Gastrocnemius medialis (tissue), 4 donors: ENCODE measurements around the gene SPDYE5. TPM values are rescaled to one million over a fixed set of nuclear protein-coding genes. Genes with fewer than 3 reads are reported as not detected.

Experiments used
- ATAC-seq, 2 donors: fragments of 150-250 bp; one replicate each; pipeline ENCODE4 v1.9.1; 2016
- DNase-seq, 2 donors: peaks; one replicate each; pipeline ENCODE4 v3.0.0-alpha.2; 2019
- H3K27ac ChIP-seq, 4 donors: fragments of 200-600 bp; sonication (generic); 1 replicate in 1 of 4; 2 replicates in 3 of 4; pipeline ENCODE4 v1.5.1; 2016 to 2018; ENCODE audit warnings: mild to moderate bottlenecking in 2 of 4, moderate library complexity in 1 of 4
- H3K27me3 ChIP-seq, 3 donors: fragments of 200-600 bp; sonication (generic) in 2 of 3; 1 replicate in 1 of 3; 2 replicates in 2 of 3; pipeline versions ENCODE4 v1.5.1 to v1.6.0; 2016 to 2019; ENCODE audit warnings: mild to moderate bottlenecking in 1 of 3, moderate library complexity in 1 of 3
- H3K36me3 ChIP-seq, 2 donors: fragments of 200-600 bp; sonication (generic) in 1 of 2; one replicate each; pipeline ENCODE4 v1.5.1; 2017 to 2018
- H3K4me1 ChIP-seq, 2 donors: fragments of 200-600 bp; sonication (generic) in 1 of 2; one replicate each; pipeline ENCODE4 v1.5.1; 2016 to 2017; ENCODE audit warnings: mild to moderate bottlenecking in 2 of 2
- H3K4me3 ChIP-seq, 4 donors: fragments of 200-600 bp; sonication (generic) in 3 of 4; 1 replicate in 1 of 4; 2 replicates in 3 of 4; pipeline ENCODE4 v1.5.1; 2016 to 2019; ENCODE audit warnings: mild to moderate bottlenecking in 2 of 4
- H3K9me3 ChIP-seq, 3 donors: fragments of 200-600 bp; sonication (generic) in 2 of 3; 1 replicate in 1 of 3; 2 replicates in 2 of 3; pipeline ENCODE4 v1.5.1; 2016 to 2019
- POLR2A ChIP-seq, 2 donors: fragments of 450-650 bp; IDR thresholded peaks; one replicate each; pipeline ENCODE4 v1.6.1; 2017; ENCODE audit warnings: antibody characterized with exemption in 2 of 2, mild to moderate bottlenecking in 2 of 2, moderate library complexity in 2 of 2
- in situ Hi-C, 4 donors: fragments of 200-750 bp; cut with MboI; loops; one replicate each; pipeline versions ENCODE4 v1.15.0 to v1.8.0; 2017; ENCODE audit warnings: low sequenced_read_pairs in 4 of 4
- intact Hi-C: fragments of 100-400 bp; cut with DNase I; formaldehyde crosslinking; loops from one replicate; pipeline ENCODE4 v1.15.1; 2023; ENCODE audit warnings: low total_unique reads
- total RNA-seq, 4 donors: library from RNA; depleted of rRNA; stranded (reverse); fragments of >200 nt; gene quantifications; one replicate each; pipeline versions ENCODE4 v1.1.0 to v1.2.3, GENCODE V29; 2016
- TF ChIP-seq, protein P1 (sequence below), 5 experiments: fragments of 450-650 bp in 3 of 5; fragments of 200-600 bp in 2 of 5; sonication (generic) in 2 of 5; IDR thresholded peaks in 4 of 5; conservative IDR thresholded peaks in 1 of 5; 1 replicate in 4 of 5; 2 replicates in 1 of 5; pipeline ENCODE4 v1.5.1; 2016 to 2019; ENCODE audit warnings: antibody characterized with exemption in 5 of 5, mild to moderate bottlenecking in 3 of 5, moderate library complexity in 3 of 5

SPDYE5 gene
- total RNA-seq, 4 donors from 2014 or later: not detected

DNA sequence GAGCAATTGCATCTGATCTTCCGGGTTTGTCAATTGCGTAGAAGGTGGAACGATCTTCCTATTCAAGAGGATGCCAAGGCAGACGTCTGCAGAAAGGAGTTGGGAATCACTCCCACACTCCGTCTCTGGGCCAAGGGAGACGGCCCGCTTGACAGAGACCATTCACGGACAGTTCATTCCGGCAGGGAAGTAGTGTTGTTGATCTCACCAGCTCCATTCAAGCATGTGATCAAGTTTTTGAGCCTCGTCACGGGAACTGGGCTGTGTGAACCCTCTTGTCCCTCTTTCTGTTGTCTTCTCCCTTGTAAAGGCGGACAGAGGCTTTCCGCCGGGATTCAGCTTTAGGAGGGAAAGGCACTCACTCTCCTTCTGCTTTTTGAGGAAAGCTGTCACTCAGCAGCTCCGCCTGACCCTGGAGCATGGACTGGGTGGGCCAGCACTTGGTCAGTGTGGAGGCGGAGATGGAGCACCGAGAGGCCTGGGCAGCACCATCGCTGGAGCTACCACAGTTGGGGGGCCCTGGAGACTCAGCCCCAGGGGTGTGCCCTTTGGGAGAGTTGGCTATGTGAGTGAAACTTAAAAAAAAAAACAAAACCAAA lies 44.9 kb downstream of the SPDYE5 start:
- no peak overlapping the region for H3K27ac ChIP-seq
- no peak for TF ChIP-seq POLR2A (IDR thresholded peaks at IDR 0.05)
- TF ChIP-seq, protein P1, sequence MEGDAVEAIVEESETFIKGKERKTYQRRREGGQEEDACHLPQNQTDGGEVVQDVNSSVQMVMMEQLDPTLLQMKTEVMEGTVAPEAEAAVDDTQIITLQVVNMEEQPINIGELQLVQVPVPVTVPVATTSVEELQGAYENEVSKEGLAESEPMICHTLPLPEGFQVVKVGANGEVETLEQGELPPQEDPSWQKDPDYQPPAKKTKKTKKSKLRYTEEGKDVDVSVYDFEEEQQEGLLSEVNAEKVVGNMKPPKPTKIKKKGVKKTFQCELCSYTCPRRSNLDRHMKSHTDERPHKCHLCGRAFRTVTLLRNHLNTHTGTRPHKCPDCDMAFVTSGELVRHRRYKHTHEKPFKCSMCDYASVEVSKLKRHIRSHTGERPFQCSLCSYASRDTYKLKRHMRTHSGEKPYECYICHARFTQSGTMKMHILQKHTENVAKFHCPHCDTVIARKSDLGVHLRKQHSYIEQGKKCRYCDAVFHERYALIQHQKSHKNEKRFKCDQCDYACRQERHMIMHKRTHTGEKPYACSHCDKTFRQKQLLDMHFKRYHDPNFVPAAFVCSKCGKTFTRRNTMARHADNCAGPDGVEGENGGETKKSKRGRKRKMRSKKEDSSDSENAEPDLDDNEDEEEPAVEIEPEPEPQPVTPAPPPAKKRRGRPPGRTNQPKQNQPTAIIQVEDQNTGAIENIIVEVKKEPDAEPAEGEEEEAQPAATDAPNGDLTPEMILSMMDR (IDR thresholded peaks at IDR 0.05 in 4 of 5, conservative IDR thresholded peaks at IDR 0.05 in 1 of 5): no peak
- in situ Hi-C loops (no loop called here), intact Hi-C loops (no loop called here)
- ATAC-seq: no peak
- no peak overlapping the region for H3K4me3 ChIP-seq
- no peaks in the 10 kb centered on the region for H3K9me3 ChIP-seq
- H3K4me1 ChIP-seq: no peaks in the 10 kb centered on the region
- no peak for DNase-seq
- H3K27me3 ChIP-seq: no peaks in the 10 kb centered on the region
- peaks cover 0 to 32% of the 10 kb centered on the region in 2 donors for H3K36me3 ChIP-seq

DNA sequence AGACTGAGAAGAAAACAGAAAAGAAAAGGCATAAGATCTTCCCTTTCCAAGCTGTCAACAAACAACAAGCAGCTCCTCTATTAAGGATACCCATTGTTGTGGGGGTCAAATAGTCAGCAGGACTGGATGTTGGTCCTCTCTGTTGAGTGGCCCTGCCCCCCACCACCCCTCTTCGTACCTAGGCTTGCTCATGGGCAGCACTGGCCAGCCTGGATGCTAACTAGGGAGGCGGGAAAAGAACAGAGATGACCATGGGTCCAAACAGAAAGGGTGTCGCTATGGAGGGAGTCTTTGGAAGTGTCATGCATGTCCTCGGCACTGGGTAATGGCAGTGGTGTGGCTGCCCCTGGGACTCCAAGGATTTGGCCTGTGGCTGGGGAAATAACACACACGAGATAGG lies 45.6 kb downstream of the SPDYE5 start:
- Histone ChIP-seq H3K36me3 (peaks cover 0 to 36% of the 10 kb centered on the region in 2 donors), H3K27me3 (no peaks in the 10 kb centered on the region), H3K4me1 (no peaks in the 10 kb centered on the region), H3K9me3 (no peaks in the 10 kb centered on the region), H3K27ac (no peak overlapping the region), H3K4me3 (no peak overlapping the region)
- ATAC-seq: no peak
- no peak for DNase-seq
- TF ChIP-seq, protein P1 (IDR thresholded peaks at IDR 0.05 in 4 of 5, conservative IDR thresholded peaks at IDR 0.05 in 1 of 5): no peak
- no peak for TF ChIP-seq POLR2A (IDR thresholded peaks at IDR 0.05)
- intact Hi-C loops: no loop called here
- in situ Hi-C loops: no loop called here

DNA sequence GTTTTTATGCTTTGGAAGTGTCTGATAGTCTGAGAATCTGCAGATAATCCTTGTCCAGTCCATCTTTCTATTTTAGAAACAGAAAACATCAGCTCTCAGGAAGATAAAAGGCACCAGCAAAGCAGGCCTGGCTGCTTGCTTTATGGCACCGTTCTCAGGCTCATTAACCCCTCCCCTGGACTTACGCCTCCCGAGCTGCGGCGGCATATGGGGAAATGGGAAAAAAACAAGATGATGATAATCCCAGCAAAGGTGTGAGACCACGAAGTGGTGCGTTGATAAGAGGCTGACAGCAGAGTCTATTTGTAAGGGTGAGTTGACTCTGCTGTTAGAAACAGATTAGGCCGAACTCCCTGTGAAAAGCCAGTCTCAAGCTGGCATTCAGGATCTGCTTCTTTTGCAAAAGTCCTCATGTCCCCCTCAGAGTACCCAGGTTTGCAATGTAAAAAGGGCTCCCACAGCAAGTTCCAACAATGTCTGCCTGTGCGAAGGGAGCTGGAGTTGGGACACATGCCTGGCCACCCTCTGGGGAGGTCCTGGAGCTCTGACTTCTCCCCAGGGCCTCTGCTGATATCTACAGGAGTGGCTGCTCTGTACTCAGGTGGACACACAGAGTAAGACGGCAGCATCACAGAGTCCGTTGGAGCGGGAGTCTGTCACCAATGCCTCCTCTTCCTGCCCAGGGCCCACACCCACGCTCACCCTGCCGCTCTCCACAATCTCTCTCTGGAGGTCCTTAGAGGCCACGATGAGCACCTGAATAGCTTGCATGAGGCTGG lies 54.3 kb downstream of the SPDYE5 start:
- Histone ChIP-seq H3K27ac (no peak overlapping the region), H3K36me3 (peaks cover 0 to 21% of the 10 kb centered on the region in 2 donors), H3K9me3 (no peaks in the 10 kb centered on the region), H3K4me3 (no peak overlapping the region), H3K4me1 (no peaks in the 10 kb centered on the region), H3K27me3 (no peaks in the 10 kb centered on the region)
- intact Hi-C loops: no loop called here
- ATAC-seq (no peak), DNase-seq (no peak)
- TF ChIP-seq, protein P1 (IDR thresholded peaks at IDR 0.05 in 4 of 5, conservative IDR thresholded peaks at IDR 0.05 in 1 of 5): no peak
- no peak for TF ChIP-seq POLR2A (IDR thresholded peaks at IDR 0.05)
- in situ Hi-C loops: no loop called here

Other genes with a start within 250 kb of the SPDYE5 start
- gene TRIM73, start 96.7 kb upstream of the SPDYE5 start, total RNA-seq: 1 to 10 TPM in 1 of 4 donors, under 1 TPM in 3; 0.04 to 1.1 (median 0.33) TPM
- 1 to 10 TPM; 6.6 to 7.9 (median 7.4) TPM for gene POM121C, start 6.0 kb upstream of the SPDYE5 start, total RNA-seq
- 10 to 100 TPM in 1 of 4 donors, 1 to 10 TPM in 3; 5.8 to 11.1 (median 7.9) TPM for gene HIP1, start 246.6 kb downstream of the SPDYE5 start, total RNA-seq